ENCODE measurements around the gene USP10.

The USP10 gene

GRCh38 chr16:84749815-84750214, 50.0 kb downstream of the USP10 start:
- no peak for DNase-seq (ENCODE audit: low read depth in 2 of 2)

- DNase-seq (ENCODE audit: low read depth in 2 of 2) = no peak
Measured at GRCh38 chr16:84750575-84750974, 50.8 kb downstream of the USP10 start.

DNA sequence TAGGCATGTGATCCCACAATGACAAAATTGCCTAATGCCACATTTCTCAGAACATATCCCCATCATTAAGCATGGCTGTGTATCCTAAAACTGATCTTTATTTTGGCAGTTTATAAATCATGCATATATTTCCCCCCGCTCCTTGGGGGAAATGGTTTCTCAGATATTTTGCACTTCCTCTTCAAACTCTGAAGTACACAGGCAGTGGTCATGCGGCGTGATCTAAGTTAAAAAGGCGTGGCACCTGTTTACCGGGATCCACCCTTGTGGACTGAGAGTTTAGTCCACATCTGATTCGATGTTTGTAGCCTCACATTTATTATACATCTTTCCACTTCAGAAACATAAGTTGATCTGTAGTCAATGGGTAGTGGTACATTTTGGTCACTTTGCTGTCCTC, 51.4 kb downstream of the USP10 start:
- DNase-seq (ENCODE audit: low read depth in 2 of 2) = no peak

DNA sequence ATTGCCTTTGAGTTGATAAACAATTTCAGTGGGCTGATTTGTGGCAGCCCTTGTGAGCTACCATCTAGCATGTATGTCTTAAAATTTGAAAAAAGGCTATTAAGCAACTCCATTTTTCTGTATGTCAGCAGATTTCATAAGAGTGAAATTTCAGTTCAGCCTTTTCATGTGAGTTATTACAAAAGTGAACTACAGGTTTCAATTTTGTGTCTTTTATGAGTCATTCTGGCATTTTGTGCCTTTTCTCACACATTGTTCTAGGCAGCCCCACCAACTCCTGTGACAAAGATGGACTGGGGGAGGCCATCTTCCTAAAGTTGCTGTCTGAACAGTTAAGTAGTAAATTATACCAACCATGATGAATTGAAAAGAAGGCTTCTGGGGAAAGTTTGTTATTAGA, 52.1 kb downstream of the USP10 start:
- no peak for DNase-seq (ENCODE audit: low read depth in 2 of 2)

DNA sequence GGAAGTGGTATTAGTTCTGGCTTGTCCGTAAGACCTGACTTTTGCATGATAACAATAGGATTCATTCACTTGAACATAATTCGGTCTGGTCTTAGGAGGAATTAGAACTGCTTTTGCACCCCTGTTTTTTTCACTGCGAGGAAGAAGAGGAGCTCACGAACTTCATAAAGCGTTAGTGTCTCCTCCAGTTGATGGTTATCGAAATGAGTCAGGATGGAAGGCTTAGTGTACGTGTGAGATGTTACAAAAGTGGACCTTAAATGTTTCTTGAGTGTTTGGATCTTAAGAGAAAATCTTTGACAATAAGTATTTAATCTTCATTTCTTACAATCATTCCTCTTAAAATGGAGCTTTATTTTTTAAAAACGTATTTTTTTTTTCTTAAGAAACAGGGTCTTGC, 52.8 kb downstream of the USP10 start:
- DNase-seq (ENCODE audit: low read depth in 2 of 2) = no peak

DNA sequence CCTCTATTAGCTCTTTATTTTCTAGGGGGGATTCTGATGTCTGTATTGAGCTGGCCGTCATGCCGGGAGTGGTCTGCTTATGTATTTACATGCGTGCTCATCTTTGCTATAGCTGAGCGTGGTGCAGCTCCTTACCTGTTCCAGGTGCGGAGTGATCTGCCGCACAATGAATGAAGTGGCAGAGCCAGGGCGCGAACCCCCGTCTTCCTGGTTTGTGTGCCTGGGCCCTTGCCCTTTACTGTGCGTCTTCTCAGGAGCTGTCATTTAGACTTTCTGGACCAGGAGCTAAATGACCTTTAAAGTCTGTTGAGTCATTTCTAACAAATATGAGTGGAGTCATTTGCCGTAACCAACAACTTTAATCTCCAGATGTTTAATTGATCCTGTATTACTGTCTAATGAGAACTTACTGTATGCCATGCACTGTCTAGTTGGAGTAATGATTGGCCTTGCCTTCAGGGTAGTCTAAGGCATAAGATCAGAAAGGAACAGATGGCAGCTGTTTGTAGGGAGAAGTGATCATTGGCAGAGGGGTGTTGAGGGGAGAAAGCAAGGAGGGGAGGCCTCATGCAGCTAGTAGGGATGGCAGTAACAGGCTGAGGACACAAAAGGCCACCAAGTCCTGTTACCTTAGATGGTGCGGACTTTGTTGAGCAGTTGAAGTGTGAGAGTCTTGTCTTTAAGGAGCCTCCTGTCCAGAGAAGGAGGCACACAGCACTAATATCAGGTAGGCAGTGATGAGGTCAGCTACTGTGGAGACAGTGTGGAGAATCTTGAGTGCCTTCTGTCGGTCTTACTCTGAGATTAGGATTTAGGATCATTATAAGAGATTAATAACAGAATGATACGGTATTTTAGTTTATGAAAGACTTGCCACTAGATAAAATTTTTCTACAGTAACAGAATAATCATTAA, 53.9 kb downstream of the USP10 start:
- DNase-seq (ENCODE audit: low read depth in 2 of 2) = no peak

GRCh38 chr16:84754353-84754856, 54.6 kb downstream of the USP10 start:
- peak in 1 of 2 donors; percentile 62 for DNase-seq (ENCODE audit: low read depth in 2 of 2)

- no peak for DNase-seq (ENCODE audit: low read depth in 2 of 2)
Measured at GRCh38 chr16:84754956-84755672, 55.3 kb downstream of the USP10 start.

DNA sequence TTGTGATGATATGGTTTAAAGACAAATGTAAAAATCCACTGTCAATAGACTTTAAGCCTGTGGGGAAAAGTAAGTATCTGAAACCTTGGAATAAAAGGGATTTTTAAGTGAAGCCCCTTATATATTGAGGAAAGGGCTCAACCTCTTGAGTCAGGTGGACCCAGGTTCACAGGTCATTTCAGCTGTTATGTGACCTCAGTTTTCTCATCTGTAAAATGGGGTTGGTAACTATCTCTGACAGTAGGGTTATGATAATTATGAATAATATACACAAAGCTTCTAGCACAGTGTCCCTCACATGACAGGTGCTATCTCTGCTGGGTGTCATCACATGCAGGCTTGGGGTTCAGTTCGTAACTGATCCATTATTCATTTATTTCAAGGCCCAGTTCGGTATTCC, 57.0 kb downstream of the USP10 start:
- no peak for DNase-seq (ENCODE audit: low read depth in 2 of 2)

DNA sequence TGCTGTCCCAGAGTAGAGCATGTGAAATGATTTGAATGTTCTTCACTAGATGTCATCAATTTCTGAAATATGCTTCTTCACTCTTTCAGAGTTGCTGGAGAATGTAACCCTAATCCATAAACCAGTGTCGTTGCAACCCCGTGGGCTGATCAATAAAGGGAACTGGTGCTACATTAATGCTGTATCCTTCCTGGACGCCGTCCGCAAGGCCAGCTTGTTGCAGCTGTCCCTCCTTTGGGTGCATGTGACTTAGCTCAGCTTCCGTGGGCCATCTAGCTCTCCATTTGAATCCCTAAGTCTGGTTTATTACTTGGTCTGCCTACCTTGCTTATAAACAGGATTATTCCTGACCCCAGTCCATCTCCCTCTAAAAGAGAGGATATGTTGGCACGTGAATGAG, 58.8 kb downstream of the USP10 start:
- DNase-seq (ENCODE audit: low read depth in 2 of 2) = no peak

- no peak for DNase-seq (ENCODE audit: low read depth in 2 of 2)
Measured at GRCh38 chr16:84759061-84759460, 59.3 kb downstream of the USP10 start.

DNA sequence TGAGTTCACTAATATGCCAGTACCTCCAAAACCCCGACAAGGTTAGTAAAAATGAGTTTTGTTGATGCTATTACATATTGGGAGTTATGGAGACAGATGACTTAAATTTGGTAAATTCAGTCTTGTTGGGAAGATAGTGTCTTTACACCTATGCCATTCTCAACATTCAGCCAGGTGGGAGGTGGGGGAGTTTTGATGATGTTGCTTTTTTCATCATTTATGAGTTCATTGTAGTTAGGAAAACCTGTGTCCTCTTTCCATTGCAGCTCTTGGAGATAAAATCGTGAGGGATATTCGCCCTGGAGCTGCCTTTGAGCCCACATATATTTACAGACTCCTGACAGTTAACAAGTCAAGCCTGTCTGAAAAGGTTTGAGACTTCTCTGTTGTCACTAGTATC, 60.1 kb downstream of the USP10 start:
- no peak for DNase-seq (ENCODE audit: low read depth in 2 of 2)

- no peak for DNase-seq (ENCODE audit: low read depth in 2 of 2)
Measured at GRCh38 chr16:84761448-84762368, 61.9 kb downstream of the USP10 start.

DNA sequence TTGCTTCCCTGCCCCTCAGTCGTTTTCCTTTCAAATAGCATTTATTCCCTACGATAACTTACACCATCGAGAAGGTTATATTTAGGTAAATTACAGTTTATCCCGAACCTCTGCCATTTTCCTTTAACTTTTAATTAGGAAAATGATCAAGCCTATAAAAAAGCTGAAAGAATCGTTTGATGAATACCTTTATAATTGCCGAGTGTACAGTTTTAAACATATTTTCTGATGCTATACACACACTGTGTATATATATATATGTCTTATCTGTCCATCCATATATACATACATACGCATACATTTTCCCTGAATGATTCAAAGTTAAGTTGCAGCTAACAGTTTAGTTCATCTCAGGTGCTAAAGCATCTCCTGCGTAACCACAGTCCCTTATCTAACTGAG, 63.4 kb downstream of the USP10 start:
- no peak for DNase-seq (ENCODE audit: low read depth in 2 of 2)

- no peak for DNase-seq (ENCODE audit: low read depth in 2 of 2)
Measured at GRCh38 chr16:84763629-84764028, 63.8 kb downstream of the USP10 start.

DNA sequence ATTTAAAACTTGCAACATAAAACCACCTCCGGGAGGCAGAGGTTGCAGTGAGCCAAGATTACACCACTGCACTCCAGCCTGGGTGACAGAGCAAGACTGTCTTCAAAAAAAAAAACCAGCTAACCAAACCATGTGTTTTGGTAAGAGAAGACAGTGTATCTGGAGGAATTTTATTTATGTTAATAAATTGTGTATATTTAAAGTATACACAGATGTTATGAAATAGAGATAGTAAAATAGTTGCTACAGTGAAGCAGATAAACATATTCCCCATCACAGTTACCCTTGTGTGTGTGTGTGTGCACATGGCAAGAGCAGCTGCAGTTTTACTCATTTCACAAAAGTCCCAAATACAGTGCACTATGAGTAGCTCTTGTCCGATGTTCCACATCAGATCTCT, 65.2 kb downstream of the USP10 start:
- no peak for DNase-seq (ENCODE audit: low read depth in 2 of 2)

DNA sequence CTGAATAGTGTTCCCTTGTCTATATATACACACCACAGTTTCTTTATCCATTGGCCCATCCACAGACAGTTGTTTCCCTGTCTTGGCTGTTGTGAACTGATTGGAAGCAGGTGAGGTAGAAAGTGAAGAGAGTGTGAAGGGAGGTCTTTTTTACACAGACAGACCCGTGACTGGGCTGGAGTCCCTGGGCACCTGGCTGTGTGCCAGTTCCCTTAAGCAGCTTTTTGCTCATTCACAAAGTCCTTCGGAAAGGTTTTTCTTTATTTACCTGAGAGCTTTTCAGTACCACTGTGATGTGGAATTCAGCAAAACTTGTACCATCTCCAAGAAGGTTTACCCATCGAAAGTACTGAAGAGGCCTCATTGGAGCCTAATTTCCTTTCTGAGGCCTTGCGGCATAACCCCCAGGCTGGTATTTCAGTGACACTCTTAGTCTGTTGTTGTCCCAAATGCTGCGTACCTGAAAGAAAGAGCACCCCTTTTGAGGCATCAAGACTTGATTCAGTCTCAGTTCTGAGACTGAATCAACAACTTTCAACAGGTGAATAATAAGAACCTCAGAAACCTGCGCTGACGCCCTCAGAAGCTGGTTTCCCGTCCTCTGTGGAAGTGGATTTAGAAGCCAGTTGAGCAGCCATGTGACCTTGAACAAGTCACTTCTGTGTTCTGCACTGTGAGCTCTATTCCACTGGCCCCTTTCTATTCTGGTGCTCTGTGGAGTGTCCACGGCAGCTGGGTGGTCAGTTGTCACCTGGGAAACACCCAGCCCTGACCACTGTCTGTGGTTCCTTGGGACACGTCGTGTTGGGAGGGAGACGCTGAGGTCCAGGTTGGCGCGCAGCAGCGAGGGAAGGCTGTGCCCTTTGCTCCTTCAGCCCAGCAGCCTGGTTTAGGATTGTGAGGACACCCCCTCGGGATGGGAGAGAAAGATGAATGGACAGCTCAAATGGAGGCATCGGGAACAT, 66.1 kb downstream of the USP10 start:
- DNase-seq (ENCODE audit: low read depth in 2 of 2) = no peak

GRCh38 chr16:84766978-84767773, 67.4 kb downstream of the USP10 start:
- no peak for DNase-seq (ENCODE audit: low read depth in 2 of 2)

DNA sequence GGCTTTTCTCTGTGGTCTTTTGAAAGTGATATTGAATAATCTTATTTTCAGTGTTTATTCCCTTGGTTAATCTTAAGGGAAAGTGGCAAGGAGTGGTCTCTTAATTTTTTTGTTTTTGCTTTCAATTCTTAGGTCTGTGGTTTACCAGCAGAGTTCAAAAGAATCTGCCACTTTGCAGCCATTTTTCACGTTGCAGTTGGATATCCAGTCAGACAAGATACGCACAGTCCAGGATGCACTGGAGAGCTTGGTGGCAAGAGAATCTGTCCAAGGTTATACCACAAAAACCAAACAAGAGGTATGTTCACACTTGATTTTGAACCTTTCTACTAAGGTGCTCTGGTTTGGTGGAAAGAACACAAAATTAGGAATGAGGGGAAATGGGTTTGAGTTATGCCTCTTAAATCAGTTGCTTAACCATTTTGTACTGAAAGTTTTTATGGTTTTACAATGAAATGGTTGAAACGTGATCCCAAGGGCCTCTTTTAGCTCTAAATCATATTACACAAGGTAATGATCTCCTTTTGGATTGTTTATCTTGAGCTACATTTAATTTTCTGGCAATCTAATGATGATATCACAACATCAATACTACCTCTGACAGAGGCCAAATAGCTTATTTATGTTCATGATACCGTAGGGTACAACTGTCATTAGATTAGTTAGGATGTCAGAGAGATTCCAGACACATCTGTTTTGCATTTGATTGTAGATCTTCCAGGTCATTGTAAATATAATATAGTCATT, 68.4 kb downstream of the USP10 start:
- no peak for DNase-seq (ENCODE audit: low read depth in 2 of 2)
